D721Med (cell line): ENCODE results near the gene LRP11.
"Not testable (repeated sequence)": the region's sequence is repeated elsewhere in the genome, so short reads cannot be mapped to it uniquely, and the experiment has no call there.

Experiments
- DNase-seq: peaks from one replicate; pipeline ENCODE4 v3.0.0; 2011; ENCODE audit warnings: low spot score; ENCODE audit not compliant: insufficient read length
- FAIRE-seq: peaks from 2 replicates; lab custom pipeline; 2011; peaks lifted over from hg19 to GRCh38; lab: Jason Lieb, UNC
- TF ChIP-seq, protein P1 (sequence below): IDR thresholded peaks from 2 replicates; pipeline ENCODE4 v1.5.1; 2012; ENCODE audit warnings: mild to moderate bottlenecking, control low read depth; ENCODE audit not compliant: insufficient read depth; ENCODE audit errors: missing control alignments

The LRP11 gene

DNA sequence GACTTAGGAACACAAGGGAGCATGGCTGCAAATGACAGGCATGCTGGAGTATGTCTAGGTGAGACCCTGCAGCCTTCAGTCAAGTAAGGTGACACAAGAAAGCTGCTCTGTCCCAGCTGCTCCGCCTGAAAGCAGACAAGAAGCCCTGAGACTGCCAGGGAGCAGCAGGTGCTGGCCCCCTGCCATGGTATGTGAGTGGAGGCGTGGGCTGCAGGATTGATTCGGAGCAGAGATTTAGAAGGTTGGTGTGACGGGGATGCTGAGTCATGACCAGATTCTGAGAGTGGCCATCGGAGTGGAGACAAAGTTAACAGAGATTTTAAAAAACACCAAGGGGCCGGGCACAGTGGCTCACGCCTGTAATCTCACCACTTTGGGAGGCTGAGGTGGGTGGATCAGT, 17.8 kb downstream of the LRP11 start:
- no peak for FAIRE-seq
- no peak for DNase-seq
- TF ChIP-seq, protein P1, sequence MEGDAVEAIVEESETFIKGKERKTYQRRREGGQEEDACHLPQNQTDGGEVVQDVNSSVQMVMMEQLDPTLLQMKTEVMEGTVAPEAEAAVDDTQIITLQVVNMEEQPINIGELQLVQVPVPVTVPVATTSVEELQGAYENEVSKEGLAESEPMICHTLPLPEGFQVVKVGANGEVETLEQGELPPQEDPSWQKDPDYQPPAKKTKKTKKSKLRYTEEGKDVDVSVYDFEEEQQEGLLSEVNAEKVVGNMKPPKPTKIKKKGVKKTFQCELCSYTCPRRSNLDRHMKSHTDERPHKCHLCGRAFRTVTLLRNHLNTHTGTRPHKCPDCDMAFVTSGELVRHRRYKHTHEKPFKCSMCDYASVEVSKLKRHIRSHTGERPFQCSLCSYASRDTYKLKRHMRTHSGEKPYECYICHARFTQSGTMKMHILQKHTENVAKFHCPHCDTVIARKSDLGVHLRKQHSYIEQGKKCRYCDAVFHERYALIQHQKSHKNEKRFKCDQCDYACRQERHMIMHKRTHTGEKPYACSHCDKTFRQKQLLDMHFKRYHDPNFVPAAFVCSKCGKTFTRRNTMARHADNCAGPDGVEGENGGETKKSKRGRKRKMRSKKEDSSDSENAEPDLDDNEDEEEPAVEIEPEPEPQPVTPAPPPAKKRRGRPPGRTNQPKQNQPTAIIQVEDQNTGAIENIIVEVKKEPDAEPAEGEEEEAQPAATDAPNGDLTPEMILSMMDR = no peak

DNA sequence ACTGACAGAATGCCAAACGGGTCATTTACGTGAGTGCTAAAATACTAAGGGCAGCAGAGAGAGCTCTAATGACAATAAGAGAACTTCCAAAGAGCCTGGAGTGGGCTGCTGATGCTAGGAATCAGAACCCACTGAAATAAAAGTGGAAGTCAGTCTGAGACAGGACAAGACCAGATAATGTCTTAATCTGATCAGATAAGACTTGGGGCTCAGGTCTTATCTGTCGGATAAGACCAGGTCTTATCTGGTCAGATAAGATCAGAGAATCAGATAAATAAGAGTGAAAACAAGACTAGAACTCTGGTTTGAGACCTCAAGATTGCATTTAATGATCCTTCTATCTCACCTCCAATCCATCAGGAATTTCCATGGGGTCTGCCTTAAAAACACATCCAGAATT, 18.6 kb downstream of the LRP11 start:
- FAIRE-seq (no peak), DNase-seq (no peak)
- TF ChIP-seq, protein P1 = no peak

DNA sequence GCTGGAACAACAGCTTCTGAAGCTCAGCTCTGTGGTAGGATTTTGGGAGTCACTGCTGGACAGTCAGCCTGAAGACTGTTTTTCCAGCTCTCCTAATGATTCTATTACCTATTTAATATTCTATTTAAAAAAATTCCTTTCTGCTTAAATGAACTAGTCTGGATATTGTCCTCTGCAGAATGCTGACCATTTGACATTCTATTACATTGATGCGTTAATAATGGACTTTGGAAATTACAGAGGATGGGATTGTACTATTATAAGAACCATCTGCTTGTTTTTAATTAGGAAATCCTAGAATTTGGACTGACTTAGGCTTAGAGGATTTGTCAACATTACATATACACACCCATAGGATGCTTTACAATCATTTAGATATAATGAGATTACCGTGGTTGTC, 19.7 kb downstream of the LRP11 start:
- FAIRE-seq (no peak), DNase-seq (no peak)
- TF ChIP-seq, protein P1 = no peak

DNA sequence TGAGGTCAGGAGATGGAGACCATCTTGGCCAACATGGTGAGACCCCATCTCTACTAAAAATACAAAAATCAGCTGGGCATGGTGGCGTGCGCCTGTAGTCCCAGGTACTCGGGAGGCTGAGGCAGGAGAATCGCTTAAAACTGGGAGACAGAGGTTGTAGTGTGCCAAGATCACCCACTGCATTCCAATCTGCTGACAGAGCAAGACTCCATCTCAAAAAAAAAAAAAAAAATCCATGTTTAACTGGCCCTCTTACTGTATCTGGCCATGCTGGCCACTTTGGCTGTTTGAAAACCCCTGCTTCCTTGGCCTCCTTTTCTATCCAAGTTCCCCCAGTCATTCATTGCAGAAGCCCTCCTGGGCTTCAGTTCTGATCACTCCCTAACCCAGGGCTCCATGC, 20.1 kb downstream of the LRP11 start:
- not testable (repeated sequence) for DNase-seq, FAIRE-seq

DNA sequence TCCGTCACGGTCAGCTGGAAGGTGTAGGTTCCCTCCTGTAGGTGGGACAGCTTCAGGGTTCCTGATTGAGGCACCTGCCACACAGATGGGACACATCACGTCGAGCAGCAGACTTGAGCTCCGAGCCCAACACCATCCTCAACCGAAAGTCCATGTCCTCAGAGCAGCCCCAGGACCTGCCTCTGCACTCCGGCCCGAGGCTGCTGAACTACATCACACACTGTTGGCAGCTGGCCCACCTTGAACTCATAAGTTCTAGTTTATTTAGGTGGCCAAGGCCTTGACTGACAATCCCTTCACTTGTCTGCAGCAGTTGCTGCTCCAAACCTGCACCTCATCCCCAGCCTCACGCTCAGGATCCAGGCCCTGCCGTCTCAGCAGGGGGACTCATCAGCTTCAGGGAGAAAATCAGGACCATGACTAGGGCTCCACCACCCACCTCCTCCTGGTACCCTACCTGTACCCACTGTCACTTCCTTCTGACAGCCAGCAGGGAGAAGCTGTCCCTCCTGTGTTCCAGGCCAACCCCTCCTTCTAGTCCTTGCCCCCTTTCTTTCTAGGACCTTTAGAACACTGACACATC, 21.0 kb downstream of the LRP11 start:
- no peak for DNase-seq
- TF ChIP-seq, protein P1 = no peak
- no peak for FAIRE-seq

DNA sequence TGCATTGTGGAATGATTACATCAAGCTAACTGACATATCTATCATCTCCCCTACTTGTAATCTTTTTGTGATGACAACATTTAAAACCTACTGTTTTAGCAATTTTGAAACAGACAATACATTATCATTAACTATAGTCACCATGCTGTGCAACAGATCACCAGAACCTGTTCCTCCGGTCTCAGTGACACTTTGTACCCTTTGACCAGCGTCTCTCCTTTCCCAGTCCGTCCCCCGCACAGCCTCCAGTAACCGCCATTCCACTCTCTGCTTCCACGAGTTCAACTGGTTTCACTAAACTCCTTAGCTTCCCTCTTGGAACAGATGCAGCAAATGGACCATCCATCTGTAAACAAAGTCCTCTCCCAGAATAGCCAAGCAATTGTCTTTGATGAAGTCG, 21.8 kb downstream of the LRP11 start:
- TF ChIP-seq, protein P1 = no peak
- FAIRE-seq (no peak), DNase-seq (no peak)

DNA sequence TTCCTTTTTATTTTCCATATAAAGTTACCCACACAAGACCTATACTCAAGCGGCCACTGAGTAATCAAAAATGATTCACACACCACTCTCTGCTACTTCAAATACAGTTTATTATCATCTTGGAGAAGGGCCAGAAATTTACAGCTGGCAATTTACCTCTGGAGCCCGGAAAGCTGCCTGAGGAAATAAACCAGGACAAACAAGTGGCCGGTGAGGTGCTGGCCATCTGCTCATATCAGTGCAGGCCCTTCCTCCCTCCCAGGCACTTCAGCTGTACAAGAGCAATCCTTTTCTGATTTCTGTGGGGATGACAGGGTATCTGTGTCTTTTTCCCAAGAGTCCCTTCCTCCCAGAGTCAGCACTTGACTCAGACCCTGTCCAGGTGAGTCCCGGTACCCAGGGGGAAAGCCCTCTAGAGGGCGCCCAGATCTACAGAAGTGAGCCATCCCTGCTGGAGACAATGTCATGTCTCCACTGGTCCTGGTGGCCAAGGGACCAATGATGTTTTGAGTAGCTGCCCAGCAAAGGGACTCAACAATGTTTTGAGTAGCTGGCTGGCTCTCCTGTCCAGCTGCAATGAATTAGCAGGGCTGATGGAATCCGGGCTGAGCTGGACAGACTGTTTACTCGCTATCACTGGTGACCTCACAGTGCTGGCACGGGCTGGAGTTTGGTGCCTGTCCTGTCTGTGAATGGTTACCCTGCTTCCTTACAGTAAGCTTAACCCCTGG, 23.6 kb downstream of the LRP11 start:
- TF ChIP-seq, protein P1 = peak; percentile 56
- FAIRE-seq (no peak), DNase-seq (peak; percentile 48)
